GM12892 (cell line): ENCODE measurements around the gene LRRC9. TPM values are rescaled to one million over a fixed set of nuclear protein-coding genes. Genes with fewer than 3 reads are reported as not detected.

Source experiments
- DNase-seq: peaks from one replicate; pipeline ENCODE4 v3.0.0; 2011; ENCODE audit not compliant: insufficient read length
- FAIRE-seq: peaks from 2 replicates; lab custom pipeline; 2011; peaks lifted over from hg19 to GRCh38; lab: Jason Lieb, UNC
- POLR2A ChIP-seq: IDR thresholded peaks from 2 replicates; pipeline ENCODE4 v1.6.1; 2011; ENCODE audit warnings: low read depth, low read length, control low read depth
- POLR2AphosphoS5 ChIP-seq: IDR thresholded peaks from 2 replicates; pipeline ENCODE4 v1.6.1; 2011; ENCODE audit warnings: low read depth, low read length, control low read depth
- TAF1 ChIP-seq: IDR thresholded peaks from 2 replicates; pipeline ENCODE4 v1.6.1; 2011; ENCODE audit warnings: low read depth, mild to moderate bottlenecking, control low read depth, low read length, borderline replicate concordance
- polyA plus RNA-seq: library from polyadenylated mRNA; unstranded; fragments of >200 nt; gene quantifications from one replicate; pipeline ENCODE4 v1.2.1, GENCODE V29; 2012; ENCODE audit warnings: missing spikeins, inconsistent platforms; ENCODE audit not compliant: missing spikeins

LRRC9 gene
- polyA plus RNA-seq, result not detected

- DNase-seq, result peak; percentile 9
- TF ChIP-seq TAF1 (no peak), POLR2A (no peak), POLR2AphosphoS5 (no peak)
Observed at GRCh38 chr14:59919570-59920377, at the start of gene LRRC9. Gene LRRC9 (plus strand): TSS chr14:59920144.

GRCh38 chr14:59870277-59871165, 49.4 kb upstream of the LRRC9 start, which contains the start of gene RTN1:
Gene RTN1 (minus strand): TSS chr14:59870776. CDS start chr14:59870630, 146 bp downstream.
- DNase-seq (peak; percentile 29), FAIRE-seq (no peak)
- TF ChIP-seq POLR2A (no peak), POLR2AphosphoS5 (no peak), TAF1 (no peak)

More at GRCh38 chr14:59919570-59920377, at the start of gene LRRC9:
- FAIRE-seq, result no peak

- TF ChIP-seq TAF1 (no peak), POLR2A (no peak), POLR2AphosphoS5 (no peak)
- DNase-seq, result no peak
- no peak for FAIRE-seq
Observed at GRCh38 chr14:59871166-59871495, 48.8 kb upstream of the LRRC9 start.

- FAIRE-seq, result no peak
- TF ChIP-seq POLR2A (no peak), TAF1 (no peak), POLR2AphosphoS5 (no peak)
- DNase-seq, result no peak
Observed at GRCh38 chr14:59882957-59883356, 37.0 kb upstream of the LRRC9 start.

- DNase-seq (no peak), FAIRE-seq (no peak)
- TF ChIP-seq POLR2A (no peak), TAF1 (no peak), POLR2AphosphoS5 (no peak)
Observed at GRCh38 chr14:59890676-59891075, 29.3 kb upstream of the LRRC9 start.

GRCh38 chr14:59895721-59896120, 24.2 kb upstream of the LRRC9 start:
- no peak for DNase-seq
- no peak for FAIRE-seq
- no peak for TF ChIP-seq POLR2A
- no peak for TF ChIP-seq POLR2AphosphoS5
- TF ChIP-seq TAF1, result no peak

- no peak for DNase-seq
- TF ChIP-seq POLR2A, result no peak
- TF ChIP-seq TAF1, result no peak
- TF ChIP-seq POLR2AphosphoS5, result no peak
- peak; percentile 50 for FAIRE-seq
Observed at GRCh38 chr14:59897757-59898383, 22.1 kb upstream of the LRRC9 start.

GRCh38 chr14:59900556-59900955, 19.4 kb upstream of the LRRC9 start:
- DNase-seq (no peak), FAIRE-seq (no peak)
- TF ChIP-seq POLR2AphosphoS5 (no peak), POLR2A (no peak), TAF1 (no peak)

- FAIRE-seq, result no peak
- TF ChIP-seq TAF1 (no peak), POLR2A (no peak), POLR2AphosphoS5 (no peak)
- DNase-seq, result no peak
Observed at GRCh38 chr14:59904184-59904583, 15.8 kb upstream of the LRRC9 start.

GRCh38 chr14:59905188-59905587, 14.8 kb upstream of the LRRC9 start:
- DNase-seq, result no peak
- FAIRE-seq, result peak; percentile 27
- TF ChIP-seq POLR2A, result no peak
- TF ChIP-seq POLR2AphosphoS5, result no peak
- no peak for TF ChIP-seq TAF1

GRCh38 chr14:59912443-59912842, 7.5 kb upstream of the LRRC9 start:
- DNase-seq (no peak), FAIRE-seq (no peak)
- TF ChIP-seq TAF1 (no peak), POLR2AphosphoS5 (no peak), POLR2A (no peak)

GRCh38 chr14:59913187-59913586, 6.8 kb upstream of the LRRC9 start:
- TF ChIP-seq POLR2AphosphoS5 (no peak), TAF1 (no peak), POLR2A (no peak)
- FAIRE-seq, result no peak

More at GRCh38 chr14:59913187-59913586, 6.8 kb upstream of the LRRC9 start:
- no peak for DNase-seq
